ENCODE results near the gene TTC39A. TPM values are rescaled to one million over a fixed set of nuclear protein-coding genes. Genes with fewer than 3 reads are reported as not detected.

TTC39A gene
- total and polyA plus RNA-seq, 2 of the 13 experiments (the other 11 are each of a cell fraction or from before 2014, with no cell fraction given): 0.33 to 1.5 TPM

DNA sequence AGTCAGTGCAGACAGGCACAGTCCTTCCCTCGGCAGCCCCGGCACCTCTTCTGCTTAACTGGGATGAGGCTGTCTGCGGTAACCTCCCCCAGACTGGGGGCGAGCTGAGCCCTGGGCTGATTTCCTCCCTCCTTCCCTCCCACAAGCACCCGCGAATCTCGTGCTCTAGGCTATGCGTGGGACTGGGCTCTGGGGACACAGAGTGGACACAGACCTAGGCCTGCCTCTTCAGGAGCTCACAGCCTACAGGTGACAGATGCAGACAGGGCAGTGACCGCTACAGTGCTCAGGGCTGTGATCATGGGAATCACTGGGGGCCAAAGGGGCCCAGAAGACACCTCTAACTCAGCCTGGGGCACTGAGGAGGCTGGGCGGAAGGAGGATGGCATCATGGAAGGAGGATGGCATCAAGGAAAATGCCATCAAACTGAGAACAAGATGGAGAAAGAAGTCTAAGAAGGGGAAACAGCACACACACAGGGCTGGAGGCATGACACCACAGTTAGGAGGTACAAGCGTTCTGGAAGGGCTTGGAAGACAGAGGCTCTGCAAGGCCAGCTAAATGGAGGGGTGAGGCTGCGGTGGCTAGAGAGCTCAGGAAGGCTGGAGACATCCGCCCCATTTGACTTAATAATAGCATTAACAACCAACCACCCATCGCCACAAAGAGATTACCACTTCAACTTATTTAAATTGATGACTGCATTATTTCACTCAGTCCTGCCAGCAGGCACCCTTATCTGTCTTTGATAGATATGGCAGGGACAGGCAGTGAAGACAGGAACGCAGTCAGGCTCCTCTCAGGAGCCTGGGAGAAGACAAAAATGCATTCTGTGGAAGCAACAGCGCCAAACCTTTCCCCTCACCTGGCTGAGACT lies 4.2 kb downstream of the TTC39A start:
- no peaks in the 10 kb centered on the region for H4K20me1 ChIP-seq (ENCODE audit: insufficient read depth, low read length)
- intact Hi-C loops (cut with micrococcal nuclease; ENCODE audit: unreplicated experiment): no loop called here
- DNase-seq (ENCODE audit: low spot score) (no peak), ATAC-seq (no peak; the same call in 2 of the 3 replicates), FAIRE-seq (no peak)
- POLR2A ChIA-PET: no interaction called here
- peaks cover 23% of the 10 kb centered on the region for H3K4me1 ChIP-seq (ENCODE audit: insufficient read depth, low read length)
- peaks cover 0 to 19% of the 10 kb centered on the region in 2 experiments; a peak in 2 of 5 replicates for H3K27me3 ChIP-seq (ENCODE audit: control insufficient read depth in 1 of 2, insufficient read depth in 2 of 2, low read length in 2 of 2)
- no peak overlapping the region for H3K4me3 ChIP-seq (replicated peaks in 1 of 3; ENCODE audit: insufficient read depth in 1 of 3, low read depth in 2 of 3, low read length in 3 of 3)
- no peak for TF ChIP-seq GPN1 (CRISPR knock-in tag; IDR thresholded peaks at IDR 0.05; ENCODE audit: borderline replicate concordance)
- no peak for TF ChIP-seq ZNF343 (CRISPR knock-in tag; IDR thresholded peaks at IDR 0.05)
- TF ChIP-seq MIER3 (CRISPR knock-in tag; IDR thresholded peaks at IDR 0.05; ENCODE audit: borderline replicate concordance): no peak
- no peak for TF ChIP-seq FOXA3 (CRISPR knock-in tag; IDR thresholded peaks at IDR 0.05)
- BruUV-seq (replicated peaks): no TSS peak
- H3K79me2 ChIP-seq (ENCODE audit: insufficient read depth, low read length): no peaks in the 10 kb centered on the region
- no peaks in the 10 kb centered on the region for H3K36me3 ChIP-seq (replicated peaks in 1 of 2; ENCODE audit: control insufficient read depth in 1 of 2, insufficient read depth in 2 of 2, low read length in 2 of 2)
- CTCF ChIA-PET (ENCODE audit: low intra/inter-chr PET ratio, low total read pairs): no interaction called here
- no peak overlapping the region for H3K4me2 ChIP-seq (ENCODE audit: low read depth, low read length)
- H2AFZ ChIP-seq (ENCODE audit: low read length): no peak overlapping the region
- H3K9ac ChIP-seq (ENCODE audit: insufficient read depth, low read depth, low read length): no peak overlapping the region
- WGBS (ENCODE audit: low lambda C conversion rate): 74% methylated on average over 16 of the region's 16 CpGs
- in situ Hi-C loops (cut with HindIII; ENCODE audit: extremely low pct_ligation_motif_present, low pct_unique_long_range_greater_than_20kb): no loop called here
- no peaks in the 10 kb centered on the region for H3K9me3 ChIP-seq (ENCODE audit: low read length)
- H3K27ac ChIP-seq (ENCODE audit: extremely low read length, insufficient read depth, low read length): no peak overlapping the region

DNA sequence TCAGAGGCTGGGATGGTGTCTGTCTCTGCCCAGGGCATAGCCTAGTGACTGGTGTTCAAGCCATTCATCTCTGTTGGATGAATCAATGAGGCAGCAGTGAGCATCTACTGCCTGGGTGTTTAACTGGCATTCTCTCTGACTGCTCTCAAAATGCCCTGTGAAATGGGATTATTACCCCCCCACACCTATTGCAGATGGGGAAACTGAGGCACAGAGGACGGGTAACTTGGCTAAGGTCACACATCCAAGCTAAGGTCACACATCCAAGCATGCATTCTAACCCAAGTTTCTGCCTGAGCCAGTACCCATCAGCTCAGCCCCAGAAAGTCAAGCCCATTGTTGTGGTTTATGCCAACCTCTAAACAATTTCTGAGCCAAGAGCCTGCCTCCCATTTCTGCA lies 5.0 kb downstream of the TTC39A start:
- no peaks in the 10 kb centered on the region for H3K9me3 ChIP-seq (ENCODE audit: low read length)
- no peak overlapping the region for H3K27ac ChIP-seq (ENCODE audit: extremely low read length, insufficient read depth, low read length)
- no peaks in the 10 kb centered on the region for H3K79me2 ChIP-seq (ENCODE audit: insufficient read depth, low read length)
- DNase-seq (ENCODE audit: low spot score): no peak
- in situ Hi-C loops (cut with HindIII; ENCODE audit: extremely low pct_ligation_motif_present, low pct_unique_long_range_greater_than_20kb) (no loop called here), intact Hi-C loops (cut with micrococcal nuclease; ENCODE audit: unreplicated experiment) (no loop called here)
- H3K36me3 ChIP-seq (replicated peaks in 1 of 2; ENCODE audit: control insufficient read depth in 1 of 2, insufficient read depth in 2 of 2, low read length in 2 of 2): no peaks in the 10 kb centered on the region
- CTCF ChIA-PET (ENCODE audit: low intra/inter-chr PET ratio, low total read pairs): no interaction called here
- WGBS (ENCODE audit: low lambda C conversion rate): 0% methylated on average over 1 of the region's 1 CpG
- no TSS peak for BruUV-seq (replicated peaks)
- FAIRE-seq: no peak
- H3K9ac ChIP-seq (ENCODE audit: insufficient read depth, low read depth, low read length): no peak overlapping the region
- H4K20me1 ChIP-seq (ENCODE audit: insufficient read depth, low read length): no peaks in the 10 kb centered on the region
- H3K4me1 ChIP-seq (ENCODE audit: insufficient read depth, low read length): peaks cover 18% of the 10 kb centered on the region
- H3K4me2 ChIP-seq (ENCODE audit: low read depth, low read length): no peak overlapping the region
- POLR2A ChIA-PET: no interaction called here
- H2AFZ ChIP-seq (ENCODE audit: low read length): no peak overlapping the region
- H3K4me3 ChIP-seq (replicated peaks in 1 of 3; ENCODE audit: insufficient read depth in 1 of 3, low read depth in 2 of 3, low read length in 3 of 3): no peak overlapping the region
- peaks cover 0 to 14% of the 10 kb centered on the region in 2 experiments; a peak in 1 of 5 replicates for H3K27me3 ChIP-seq (ENCODE audit: control insufficient read depth in 1 of 2, insufficient read depth in 2 of 2, low read length in 2 of 2)
- no peak for ATAC-seq
- no peak for TF ChIP-seq IRF2 (CRISPR knock-in tag; IDR thresholded peaks at IDR 0.05)
- TF ChIP-seq CEBPG (CRISPR knock-in tag; IDR thresholded peaks at IDR 0.05): no peak
- TF ChIP-seq EP300 (IDR thresholded peaks at IDR 0.05; ENCODE audit: low read depth in 2 of 2, low read length in 2 of 2): no peak
- TF ChIP-seq EP300 (CRISPR knock-in tag; IDR thresholded peaks at IDR 0.05; ENCODE audit: borderline replicate concordance): no peak
- TF ChIP-seq KAT7 (CRISPR knock-in tag; IDR thresholded peaks at IDR 0.05; ENCODE audit: borderline replicate concordance): no peak
- TF ChIP-seq, protein P1, sequence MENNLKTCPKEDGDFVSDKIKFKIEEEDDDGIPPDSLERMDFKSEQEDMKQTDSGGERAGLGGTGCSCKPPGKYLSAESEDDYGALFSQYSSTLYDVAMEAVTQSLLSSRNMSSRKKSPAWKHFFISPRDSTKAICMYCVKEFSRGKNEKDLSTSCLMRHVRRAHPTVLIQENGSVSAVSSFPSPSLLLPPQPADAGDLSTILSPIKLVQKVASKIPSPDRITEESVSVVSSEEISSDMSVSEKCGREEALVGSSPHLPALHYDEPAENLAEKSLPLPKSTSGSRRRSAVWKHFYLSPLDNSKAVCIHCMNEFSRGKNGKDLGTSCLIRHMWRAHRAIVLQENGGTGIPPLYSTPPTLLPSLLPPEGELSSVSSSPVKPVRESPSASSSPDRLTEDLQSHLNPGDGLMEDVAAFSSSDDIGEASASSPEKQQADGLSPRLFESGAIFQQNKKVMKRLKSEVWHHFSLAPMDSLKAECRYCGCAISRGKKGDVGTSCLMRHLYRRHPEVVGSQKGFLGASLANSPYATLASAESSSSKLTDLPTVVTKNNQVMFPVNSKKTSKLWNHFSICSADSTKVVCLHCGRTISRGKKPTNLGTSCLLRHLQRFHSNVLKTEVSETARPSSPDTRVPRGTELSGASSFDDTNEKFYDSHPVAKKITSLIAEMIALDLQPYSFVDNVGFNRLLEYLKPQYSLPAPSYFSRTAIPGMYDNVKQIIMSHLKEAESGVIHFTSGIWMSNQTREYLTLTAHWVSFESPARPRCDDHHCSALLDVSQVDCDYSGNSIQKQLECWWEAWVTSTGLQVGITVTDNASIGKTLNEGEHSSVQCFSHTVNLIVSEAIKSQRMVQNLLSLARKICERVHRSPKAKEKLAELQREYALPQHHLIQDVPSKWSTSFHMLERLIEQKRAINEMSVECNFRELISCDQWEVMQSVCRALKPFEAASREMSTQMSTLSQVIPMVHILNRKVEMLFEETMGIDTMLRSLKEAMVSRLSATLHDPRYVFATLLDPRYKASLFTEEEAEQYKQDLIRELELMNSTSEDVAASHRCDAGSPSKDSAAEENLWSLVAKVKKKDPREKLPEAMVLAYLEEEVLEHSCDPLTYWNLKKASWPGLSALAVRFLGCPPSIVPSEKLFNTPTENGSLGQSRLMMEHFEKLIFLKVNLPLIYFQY (CRISPR knock-in tag; IDR thresholded peaks at IDR 0.05; ENCODE audit: borderline replicate concordance): no peak
- no peak for TF ChIP-seq REL (CRISPR knock-in tag; conservative IDR thresholded peaks at IDR 0.05)
- TF ChIP-seq, protein P2, sequence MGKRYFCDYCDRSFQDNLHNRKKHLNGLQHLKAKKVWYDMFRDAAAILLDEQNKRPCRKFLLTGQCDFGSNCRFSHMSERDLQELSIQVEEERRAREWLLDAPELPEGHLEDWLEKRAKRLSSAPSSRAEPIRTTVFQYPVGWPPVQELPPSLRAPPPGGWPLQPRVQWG (CRISPR knock-in tag; IDR thresholded peaks at IDR 0.05; ENCODE audit: borderline replicate concordance, low read depth): no peak
- no peak for TF ChIP-seq FOXP1 (IDR thresholded peaks at IDR 0.05)
- no peak for TF ChIP-seq FOXP1 (CRISPR knock-in tag; IDR thresholded peaks at IDR 0.05)
